RKO (cell line): ENCODE results near the gene TRAF2.

Experiments
- DNase-seq: peaks from one replicate; pipeline ENCODE4 v3.0.0-alpha.2; 2016; ENCODE audit warnings: low spot score

The TRAF2 gene

GRCh38 chr9:136913701-136914438, 27.6 kb downstream of the TRAF2 start:
- DNase-seq, result no peak

GRCh38 chr9:136915632-136916329, 29.5 kb downstream of the TRAF2 start:
- no peak for DNase-seq

DNA sequence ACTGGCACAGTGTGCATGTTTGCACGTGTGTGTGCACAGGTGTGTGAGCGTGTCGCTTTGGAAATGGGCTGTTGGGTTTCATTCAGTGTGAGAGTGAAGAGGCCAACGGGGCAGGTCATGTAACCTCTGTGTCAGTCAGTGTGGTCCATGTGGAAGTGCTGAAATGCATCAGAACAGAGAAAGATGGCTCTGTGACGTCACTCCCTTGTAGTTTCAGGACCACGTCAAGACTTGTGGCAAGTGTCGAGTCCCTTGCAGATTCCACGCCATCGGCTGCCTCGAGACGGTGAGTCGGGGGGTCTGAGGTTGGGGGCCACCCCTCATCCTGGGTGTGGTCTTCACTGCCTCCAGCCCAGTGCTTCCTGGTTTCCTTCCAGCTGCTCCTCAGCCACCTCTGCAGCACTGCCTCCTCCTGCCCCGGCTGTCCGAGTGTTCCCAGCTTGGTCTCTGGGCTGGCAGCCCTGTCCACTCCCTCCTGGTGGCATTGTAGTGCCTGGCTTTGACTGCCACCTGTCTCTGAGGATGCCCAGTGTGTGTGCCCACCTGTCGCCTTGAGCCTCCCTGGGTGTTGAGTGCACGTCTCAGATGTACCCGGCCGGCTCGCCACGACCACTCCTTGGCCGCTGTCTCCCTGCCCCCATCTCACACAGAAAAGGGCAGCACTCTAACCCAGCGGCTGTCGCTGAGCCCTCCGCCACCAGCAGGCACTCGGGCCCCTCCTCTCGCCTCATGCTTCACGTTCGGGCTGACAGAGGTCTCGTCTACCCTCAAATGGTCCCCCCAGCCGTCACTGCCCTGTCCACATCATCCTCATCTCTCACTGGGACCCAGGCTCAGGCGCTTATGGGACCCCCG, 30.2 kb downstream of the TRAF2 start:
- no peak for DNase-seq

GRCh38 chr9:136917902-136918301, 31.6 kb downstream of the TRAF2 start:
- no peak for DNase-seq

GRCh38 chr9:136920069-136920468, 33.8 kb downstream of the TRAF2 start:
- no peak for DNase-seq

GRCh38 chr9:136920734-136921231, 34.5 kb downstream of the TRAF2 start:
- no peak for DNase-seq

- DNase-seq, result no peak
Observed at GRCh38 chr9:136921307-136921706, 35.0 kb downstream of the TRAF2 start.

DNA sequence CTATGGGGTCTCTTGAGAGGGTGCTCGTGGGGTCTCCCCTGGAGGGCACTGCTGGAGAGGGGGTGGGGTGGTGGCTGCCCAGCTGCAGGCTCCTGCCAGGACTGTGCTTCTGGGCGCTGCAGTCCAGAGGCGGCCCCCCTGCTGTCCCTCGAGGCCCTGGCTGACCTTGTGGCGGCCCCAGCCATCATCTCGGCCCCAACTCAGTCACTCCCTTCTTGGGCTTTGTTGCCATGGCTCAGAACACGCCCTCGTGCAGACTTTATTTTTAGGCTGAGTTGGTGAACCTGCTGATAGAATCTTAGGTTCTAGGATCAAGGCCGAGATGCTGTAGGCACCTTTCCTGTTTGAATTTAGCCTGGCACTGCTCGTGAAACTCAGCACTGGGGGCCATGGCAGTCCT, 35.4 kb downstream of the TRAF2 start:
- DNase-seq, result no peak

- no peak for DNase-seq
Observed at GRCh38 chr9:136922540-136922939, 36.2 kb downstream of the TRAF2 start.

- DNase-seq, result no peak
Observed at GRCh38 chr9:136923881-136924280, 37.6 kb downstream of the TRAF2 start.

DNA sequence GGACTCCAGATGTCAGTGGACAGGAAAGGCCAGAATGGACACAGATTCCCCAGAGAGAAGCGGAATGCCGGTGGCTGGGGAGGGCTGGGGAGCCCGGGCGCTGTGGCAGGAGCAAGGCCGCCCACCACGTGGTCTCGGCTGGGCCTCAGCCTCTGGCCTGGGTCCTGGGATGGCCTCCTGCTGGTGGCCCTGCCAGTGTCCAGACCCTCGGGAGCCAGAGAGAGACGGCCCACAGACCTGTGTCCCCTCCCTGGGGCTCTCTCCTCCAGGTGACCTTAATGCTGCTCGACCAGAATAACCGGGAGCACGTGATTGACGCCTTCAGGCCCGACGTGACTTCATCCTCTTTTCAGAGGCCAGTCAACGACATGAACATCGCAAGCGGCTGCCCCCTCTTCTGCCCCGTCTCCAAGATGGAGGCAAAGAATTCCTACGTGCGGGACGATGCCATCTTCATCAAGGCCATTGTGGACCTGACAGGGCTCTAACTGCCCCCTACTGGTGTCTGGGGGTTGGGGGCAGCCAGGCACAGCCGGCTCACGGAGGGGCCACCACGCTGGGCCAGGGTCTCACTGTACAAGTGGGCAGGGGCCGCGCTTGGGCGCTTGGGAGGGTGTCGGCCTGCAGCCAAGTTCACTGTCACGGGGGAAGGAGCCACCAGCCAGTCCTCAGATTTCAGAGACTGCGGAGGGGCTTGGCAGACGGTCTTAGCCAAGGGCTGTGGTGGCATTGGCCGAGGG, 39.3 kb downstream of the TRAF2 start:
- no peak for DNase-seq

- no peak for DNase-seq
Observed at GRCh38 chr9:136926154-136926704, 39.9 kb downstream of the TRAF2 start.

GRCh38 chr9:136926749-136927148, 40.4 kb downstream of the TRAF2 start:
- DNase-seq, result no peak

DNA sequence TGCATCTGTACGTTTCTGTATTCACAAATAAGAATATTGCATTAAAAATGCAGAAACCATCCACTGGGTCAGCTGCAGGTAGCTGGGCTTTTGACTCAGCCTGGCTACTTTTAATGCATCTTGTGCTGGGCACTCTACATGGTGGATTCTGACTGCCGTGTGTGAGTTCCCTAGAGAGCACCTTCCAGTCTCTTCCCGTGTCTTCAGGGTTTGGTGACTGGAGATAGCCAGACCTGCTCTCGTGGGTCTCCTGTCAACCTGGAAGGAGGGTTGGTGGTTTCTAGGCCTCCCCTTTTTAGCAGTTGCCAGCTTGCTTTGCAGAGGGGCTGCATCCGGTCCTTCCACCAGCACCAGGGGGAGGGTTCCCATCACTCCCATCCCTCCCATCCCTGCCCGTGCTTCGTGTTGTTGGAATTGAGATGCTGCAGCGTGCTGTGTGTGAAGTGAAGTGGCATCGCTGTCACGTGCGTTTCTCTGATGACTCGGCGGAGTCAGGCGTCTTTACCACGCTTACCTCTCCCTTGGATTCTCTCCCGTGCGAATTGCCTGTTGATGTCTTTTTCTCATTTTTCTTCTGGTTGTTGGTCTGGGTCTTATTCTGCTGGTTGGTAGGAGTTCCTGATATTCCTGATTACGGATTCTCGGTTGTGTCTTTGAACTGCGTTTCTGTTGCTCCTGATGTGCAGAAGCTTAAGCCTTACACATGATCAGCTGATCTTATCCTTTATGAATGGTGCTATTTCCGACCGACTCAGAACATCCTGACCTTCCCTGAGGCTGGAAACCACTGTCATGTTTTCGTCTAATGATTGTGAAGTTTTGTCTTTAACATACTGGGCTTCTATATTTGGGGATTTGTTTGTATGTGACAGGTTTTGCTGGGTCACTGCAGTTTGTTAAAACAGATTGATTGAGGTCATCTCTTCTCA, 41.3 kb downstream of the TRAF2 start:
- no peak for DNase-seq

DNA sequence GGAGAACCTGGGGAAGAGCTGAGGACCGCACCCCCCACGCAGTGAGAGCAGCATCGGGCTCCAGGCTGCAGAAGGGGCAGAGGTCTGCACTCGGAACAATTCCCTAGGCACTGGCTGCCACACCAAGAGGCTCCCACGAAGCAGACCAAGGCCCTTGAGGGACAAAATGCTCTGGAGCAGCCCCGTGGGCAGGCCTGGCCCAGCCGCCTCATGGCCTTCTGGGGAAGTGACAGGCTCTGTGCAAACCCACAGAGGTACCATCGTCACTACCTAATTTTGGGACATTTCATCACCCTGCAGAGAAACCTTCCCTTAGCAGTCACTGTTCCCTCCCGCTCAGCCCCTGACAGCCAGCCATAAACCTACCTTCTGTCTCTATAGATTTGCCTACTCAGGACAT, 42.3 kb downstream of the TRAF2 start:
- DNase-seq, result no peak

GRCh38 chr9:136930014-136930413, 43.7 kb downstream of the TRAF2 start:
- no peak for DNase-seq

GRCh38 chr9:136931611-136932130, 45.4 kb downstream of the TRAF2 start:
- no peak for DNase-seq

- no peak for DNase-seq
Observed at GRCh38 chr9:136934277-136934676, 48.0 kb downstream of the TRAF2 start.

- no peak for DNase-seq
Observed at GRCh38 chr9:136935651-136936050, 49.3 kb downstream of the TRAF2 start.

- DNase-seq, result no peak
Observed at GRCh38 chr9:136936645-136937170, 50.4 kb downstream of the TRAF2 start.
